SK-N-SH treated with all-trans-retinoic acid at 6 μM for 48 hours (cell line): ENCODE measurements around the gene TNN.
A peak's percentile ranks its signal among the peaks of the same experiment; 100 is the strongest.

Source experiments
- ARNTL ChIP-seq: fragments of 450-650 bp; formaldehyde crosslinking; IDR thresholded peaks from 2 replicates; pipeline ENCODE4 v1.5.0; 2020; ENCODE audit warnings: low read depth, mild to moderate bottlenecking, moderate library complexity, borderline replicate concordance
- CREB5 ChIP-seq: fragments of 250-450 bp; sonication (Bioruptor Pico); IDR thresholded peaks from 2 replicates; pipeline ENCODE4 v1.5.1; 2020; ENCODE audit warnings: low read depth, mild to moderate bottlenecking, moderate library complexity
- CSDC2 ChIP-seq: fragments of 250-450 bp; sonication (Bioruptor Pico); IDR thresholded peaks from 2 replicates; pipeline ENCODE4 v1.5.0; 2020; ENCODE audit warnings: mild to moderate bottlenecking, moderate library complexity
- CSRNP3 ChIP-seq: fragments of 250-450 bp; sonication (Bioruptor Pico); IDR thresholded peaks from 2 replicates; pipeline ENCODE4 v1.5.1; 2021; ENCODE audit warnings: mild to moderate bottlenecking, moderate library complexity
- ESRRG ChIP-seq: fragments of 250-450 bp; sonication (Bioruptor Pico); IDR thresholded peaks from 2 replicates; pipeline ENCODE4 v1.6.1; 2021; ENCODE audit warnings: mild to moderate bottlenecking
- ISL1 ChIP-seq: fragments of 250-450 bp; sonication (Bioruptor Pico); IDR thresholded peaks from 2 replicates; pipeline ENCODE4 v2.1.2; 2022; ENCODE audit warnings: mild to moderate bottlenecking, moderate library complexity
- OSR1 ChIP-seq: fragments of 250-450 bp; sonication (Bioruptor Pico); IDR thresholded peaks from 2 replicates; pipeline ENCODE4 v1.8.0; 2022; ENCODE audit warnings: moderate library complexity, mild to moderate bottlenecking, inconsistent platforms
- POU6F1 ChIP-seq: fragments of 250-450 bp; sonication (Bioruptor Pico); IDR thresholded peaks from 2 replicates; pipeline ENCODE4 v1.8.0; 2021; ENCODE audit warnings: low read depth, mild to moderate bottlenecking, moderate library complexity, borderline replicate concordance
- RARB ChIP-seq: fragments of 250-450 bp; sonication (Bioruptor Pico); IDR thresholded peaks from 2 replicates; pipeline ENCODE4 v1.8.0; 2021; ENCODE audit warnings: mild to moderate bottlenecking, moderate library complexity
- ZC3H10 ChIP-seq: fragments of 250-450 bp; sonication (Bioruptor Pico); IDR thresholded peaks from 2 replicates; pipeline ENCODE4 v1.5.1; 2021; ENCODE audit warnings: mild to moderate bottlenecking, moderate library complexity
- ZFP3 ChIP-seq: fragments of 250-450 bp; sonication (Bioruptor Pico); IDR thresholded peaks from 2 replicates; pipeline ENCODE4 v1.5.0; 2020; ENCODE audit warnings: mild to moderate bottlenecking, moderate library complexity
- ZFP30 ChIP-seq: fragments of 450-650 bp; formaldehyde crosslinking; IDR thresholded peaks from 2 replicates; pipeline ENCODE4 v1.5.0; 2022; ENCODE audit warnings: mild to moderate bottlenecking, moderate library complexity
- ZNF8 ChIP-seq: fragments of 450-650 bp; formaldehyde crosslinking; IDR thresholded peaks from 2 replicates; pipeline ENCODE4 v1.5.0; 2020; ENCODE audit warnings: mild to moderate bottlenecking, moderate library complexity

GRCh38 chr1:175023043-175023921, 44.4 kb upstream of the TNN start, which contains the start of gene MRPS14:
- TF ChIP-seq CREB5 (CRISPR knock-in tag) (no peak), ISL1 (CRISPR knock-in tag) (no peak), ZFP30 (CRISPR knock-in tag) (no peak), ZC3H10 (CRISPR knock-in tag) (no peak), POU6F1 (CRISPR knock-in tag) (peak; percentile 77; the same call in 1 of the 2 replicates), ESRRG (CRISPR knock-in tag) (no peak), ZFP3 (CRISPR knock-in tag) (no peak), ZNF8 (CRISPR knock-in tag) (no peak), OSR1 (CRISPR knock-in tag) (no peak), CSDC2 (CRISPR knock-in tag) (no peak), ARNTL (no peak), CSRNP3 (CRISPR knock-in tag) (no peak), RARB (CRISPR knock-in tag) (peak; percentile 51; the same call in 1 of the 2 replicates)
